HEK293 (cell line): ENCODE results near the gene LYSMD3.

ENCODE experiments used
- BCL11A ChIP-seq: fragments of 450-650 bp; formaldehyde crosslinking; IDR thresholded peaks from 2 replicates; pipeline ENCODE4 v1.5.1; 2016; ENCODE audit warnings: low read depth, missing biosample characterization, missing genetic modification characterization
- GLIS1 ChIP-seq: fragments of 450-650 bp; formaldehyde crosslinking; IDR thresholded peaks from 2 replicates; pipeline ENCODE4 v1.5.1; 2016; ENCODE audit warnings: missing biosample characterization, missing genetic modification characterization
- IKZF3 ChIP-seq: fragments of 450-650 bp; IDR thresholded peaks from 2 replicates; pipeline ENCODE4 v1.5.0; 2018; ENCODE audit warnings: missing biosample characterization, mild to moderate bottlenecking, missing genetic modification characterization, moderate library complexity
- INSM2 ChIP-seq: fragments of 450-650 bp; formaldehyde crosslinking; IDR thresholded peaks from 2 replicates; pipeline ENCODE4 v1.5.1; 2016; ENCODE audit warnings: missing biosample characterization, missing genetic modification characterization
- KLF10 ChIP-seq: fragments of 450-650 bp; IDR thresholded peaks from 2 replicates; pipeline ENCODE4 v1.5.1; 2018; ENCODE audit warnings: missing biosample characterization, mild to moderate bottlenecking, missing genetic modification characterization
- ZBTB1 ChIP-seq: fragments of 450-650 bp; formaldehyde crosslinking; IDR thresholded peaks from 2 replicates; pipeline ENCODE4 v1.5.1; 2016; ENCODE audit warnings: missing biosample characterization, missing genetic modification characterization
- ZFP3 ChIP-seq: fragments of 450-650 bp; formaldehyde crosslinking; IDR thresholded peaks from 2 replicates; pipeline ENCODE4 v1.5.1; 2016; ENCODE audit warnings: low read depth, missing biosample characterization, missing genetic modification characterization
- ZIC2 ChIP-seq: fragments of 450-650 bp; formaldehyde crosslinking; IDR thresholded peaks from 2 replicates; pipeline ENCODE4 v1.5.1; 2016; ENCODE audit warnings: missing biosample characterization, missing genetic modification characterization
- ZNF175 ChIP-seq: fragments of 450-650 bp; formaldehyde crosslinking; IDR thresholded peaks from 2 replicates; pipeline ENCODE4 v1.5.1; 2016; ENCODE audit warnings: missing biosample characterization, missing genetic modification characterization
- ZNF184 ChIP-seq: fragments of 450-650 bp; IDR thresholded peaks from 2 replicates; pipeline ENCODE4 v1.5.1; 2018; ENCODE audit warnings: missing biosample characterization, mild to moderate bottlenecking, missing genetic modification characterization
- ZNF19 ChIP-seq: fragments of 450-650 bp; formaldehyde crosslinking; IDR thresholded peaks from 2 replicates; pipeline ENCODE4; 2016; ENCODE audit warnings: missing biosample characterization, missing genetic modification characterization, low read depth
- ZNF2 ChIP-seq: fragments of 450-650 bp; formaldehyde crosslinking; IDR thresholded peaks from 2 replicates; pipeline ENCODE4 v1.5.1; 2016; ENCODE audit warnings: missing biosample characterization, missing genetic modification characterization
- ZNF211 ChIP-seq: fragments of 450-650 bp; formaldehyde crosslinking; IDR thresholded peaks from 2 replicates; pipeline ENCODE4 v1.5.1; 2016; ENCODE audit warnings: low read depth, missing biosample characterization, missing genetic modification characterization
- ZNF404 ChIP-seq: fragments of 450-650 bp; formaldehyde crosslinking; IDR thresholded peaks from 2 replicates; pipeline ENCODE4 v1.5.1; 2017; ENCODE audit warnings: missing biosample characterization, missing genetic modification characterization
- ZNF529 ChIP-seq: fragments of 450-650 bp; formaldehyde crosslinking; IDR thresholded peaks from 2 replicates; pipeline ENCODE4 v1.5.1; 2017; ENCODE audit warnings: missing genetic modification characterization, missing biosample characterization; ENCODE audit not compliant: insufficient replicate concordance
- ZNF549 ChIP-seq: fragments of 450-650 bp; IDR thresholded peaks from 2 replicates; pipeline ENCODE4 v1.5.1; 2018; ENCODE audit warnings: missing biosample characterization, missing genetic modification characterization, mild to moderate bottlenecking, inconsistent platforms, moderate library complexity
- ZNF555 ChIP-seq: fragments of 450-650 bp; formaldehyde crosslinking; conservative IDR thresholded peaks from 2 replicates; pipeline ENCODE4 v1.5.1; 2017; ENCODE audit warnings: missing biosample characterization, mild to moderate bottlenecking, missing genetic modification characterization, inconsistent platforms
- ZNF558 ChIP-seq: fragments of 450-650 bp; formaldehyde crosslinking; IDR thresholded peaks from 2 replicates; pipeline ENCODE4 v1.5.1; 2016; ENCODE audit warnings: missing biosample characterization, missing genetic modification characterization
- ZNF571 ChIP-seq: fragments of 450-650 bp; formaldehyde crosslinking; IDR thresholded peaks from 2 replicates; pipeline ENCODE4 v1.5.0; 2017; ENCODE audit warnings: missing biosample characterization, missing genetic modification characterization
- ZNF600 ChIP-seq: fragments of 450-650 bp; formaldehyde crosslinking; IDR thresholded peaks from 2 replicates; pipeline ENCODE4 v1.5.1; 2016; ENCODE audit warnings: missing biosample characterization, missing genetic modification characterization
- ZNF626 ChIP-seq: fragments of 450-650 bp; sonication (Bioruptor Pico); formaldehyde crosslinking; IDR thresholded peaks from 2 replicates; pipeline ENCODE4 v1.5.1; 2018; ENCODE audit warnings: missing biosample characterization, missing genetic modification characterization, inconsistent platforms
- ZNF768 ChIP-seq: fragments of 450-650 bp; formaldehyde crosslinking; IDR thresholded peaks from 2 replicates; pipeline ENCODE4 v1.5.1; 2018; ENCODE audit warnings: missing biosample characterization, mild to moderate bottlenecking, missing genetic modification characterization
- TF ChIP-seq, protein P1 (sequence below): fragments of 450-650 bp; formaldehyde crosslinking; optimal IDR thresholded peaks from 2 replicates; pipeline ENCODE3; 2016; ENCODE audit warnings: missing biosample characterization, mild to moderate bottlenecking, missing genetic modification characterization
- TF ChIP-seq, protein P2 (sequence below): fragments of 450-650 bp; IDR thresholded peaks from 2 replicates; pipeline ENCODE4 v1.5.1; 2018; ENCODE audit warnings: missing biosample characterization, mild to moderate bottlenecking, missing genetic modification characterization
- TF ChIP-seq, protein P3 (sequence below): fragments of 450-650 bp; formaldehyde crosslinking; IDR thresholded peaks from 2 replicates; pipeline ENCODE4 v1.5.1; 2016; ENCODE audit warnings: missing biosample characterization, missing genetic modification characterization
- TF ChIP-seq, protein P4 (sequence below): fragments of 450-650 bp; formaldehyde crosslinking; IDR thresholded peaks from 2 replicates; pipeline ENCODE4 v1.5.1; 2016; ENCODE audit warnings: missing biosample characterization, missing genetic modification characterization
- TF ChIP-seq, protein P5 (sequence below): fragments of 450-650 bp; formaldehyde crosslinking; IDR thresholded peaks from 2 replicates; pipeline ENCODE4 v1.5.1; 2017; ENCODE audit warnings: missing biosample characterization, mild to moderate bottlenecking, missing genetic modification characterization, moderate library complexity
- TF ChIP-seq, protein P6 (sequence below): fragments of 450-650 bp; formaldehyde crosslinking; IDR thresholded peaks from 2 replicates; pipeline ENCODE4 v1.5.1; 2016; ENCODE audit warnings: missing biosample characterization, missing genetic modification characterization

Gene LYSMD3

GRCh38 chr5:90571147-90571773 is 41.9 kb upstream of the LYSMD3 start (continued):
- TF ChIP-seq ZFP3 (tag by site-specific recombination), result no peak
- TF ChIP-seq, protein P1, sequence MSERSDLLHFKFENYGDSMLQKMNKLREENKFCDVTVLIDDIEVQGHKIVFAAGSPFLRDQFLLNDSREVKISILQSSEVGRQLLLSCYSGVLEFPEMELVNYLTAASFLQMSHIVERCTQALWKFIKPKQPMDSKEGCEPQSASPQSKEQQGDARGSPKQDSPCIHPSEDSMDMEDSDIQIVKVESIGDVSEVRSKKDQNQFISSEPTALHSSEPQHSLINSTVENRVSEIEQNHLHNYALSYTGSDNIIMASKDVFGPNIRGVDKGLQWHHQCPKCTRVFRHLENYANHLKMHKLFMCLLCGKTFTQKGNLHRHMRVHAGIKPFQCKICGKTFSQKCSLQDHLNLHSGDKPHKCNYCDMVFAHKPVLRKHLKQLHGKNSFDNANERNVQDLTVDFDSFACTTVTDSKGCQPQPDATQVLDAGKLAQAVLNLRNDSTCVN (tag by site-specific recombination), result no peak
- no peak for TF ChIP-seq IKZF3 (tag by site-specific recombination)
- no peak for TF ChIP-seq BCL11A (tag by site-specific recombination)
- TF ChIP-seq, protein P2, sequence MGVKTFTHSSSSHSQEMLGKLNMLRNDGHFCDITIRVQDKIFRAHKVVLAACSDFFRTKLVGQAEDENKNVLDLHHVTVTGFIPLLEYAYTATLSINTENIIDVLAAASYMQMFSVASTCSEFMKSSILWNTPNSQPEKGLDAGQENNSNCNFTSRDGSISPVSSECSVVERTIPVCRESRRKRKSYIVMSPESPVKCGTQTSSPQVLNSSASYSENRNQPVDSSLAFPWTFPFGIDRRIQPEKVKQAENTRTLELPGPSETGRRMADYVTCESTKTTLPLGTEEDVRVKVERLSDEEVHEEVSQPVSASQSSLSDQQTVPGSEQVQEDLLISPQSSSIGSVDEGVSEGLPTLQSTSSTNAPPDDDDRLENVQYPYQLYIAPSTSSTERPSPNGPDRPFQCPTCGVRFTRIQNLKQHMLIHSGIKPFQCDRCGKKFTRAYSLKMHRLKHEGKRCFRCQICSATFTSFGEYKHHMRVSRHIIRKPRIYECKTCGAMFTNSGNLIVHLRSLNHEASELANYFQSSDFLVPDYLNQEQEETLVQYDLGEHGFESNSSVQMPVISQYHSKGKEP (tag by site-specific recombination), result 0 out of 2 replicates have a peak, but pooled peaks have one; percentile 19
- no peak for TF ChIP-seq ZNF404 (tag by site-specific recombination)
- 0 out of 2 replicates have a peak, but pooled peaks have one; percentile 20 for TF ChIP-seq KLF10 (tag by site-specific recombination)
- TF ChIP-seq ZNF19 (tag by site-specific recombination), result 0 out of 2 replicates have a peak, but pooled peaks have one; percentile 15
- TF ChIP-seq, protein P3, sequence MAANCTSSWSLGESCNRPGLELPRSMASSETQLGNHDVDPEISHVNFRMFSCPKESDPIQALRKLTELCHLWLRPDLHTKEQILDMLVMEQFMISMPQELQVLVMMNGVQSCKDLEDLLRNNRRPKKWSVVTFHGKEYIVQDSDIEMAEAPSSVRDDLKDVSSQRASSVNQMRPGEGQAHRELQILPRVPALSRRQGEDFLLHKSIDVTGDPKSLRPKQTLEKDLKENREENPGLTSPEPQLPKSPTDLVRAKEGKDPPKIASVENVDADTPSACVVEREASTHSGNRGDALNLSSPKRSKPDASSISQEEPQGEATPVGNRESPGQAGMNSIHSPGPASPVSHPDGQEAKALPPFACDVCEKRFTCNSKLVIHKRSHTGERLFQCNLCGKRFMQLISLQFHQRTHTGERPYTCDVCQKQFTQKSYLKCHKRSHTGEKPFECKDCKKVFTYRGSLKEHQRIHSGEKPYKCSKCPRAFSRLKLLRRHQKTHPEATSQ, result no peak
- TF ChIP-seq ZIC2 (tag by site-specific recombination), result no peak
- TF ChIP-seq GLIS1 (tag by site-specific recombination), result no peak
- TF ChIP-seq ZNF558 (tag by site-specific recombination), result no peak
- TF ChIP-seq, protein P4, sequence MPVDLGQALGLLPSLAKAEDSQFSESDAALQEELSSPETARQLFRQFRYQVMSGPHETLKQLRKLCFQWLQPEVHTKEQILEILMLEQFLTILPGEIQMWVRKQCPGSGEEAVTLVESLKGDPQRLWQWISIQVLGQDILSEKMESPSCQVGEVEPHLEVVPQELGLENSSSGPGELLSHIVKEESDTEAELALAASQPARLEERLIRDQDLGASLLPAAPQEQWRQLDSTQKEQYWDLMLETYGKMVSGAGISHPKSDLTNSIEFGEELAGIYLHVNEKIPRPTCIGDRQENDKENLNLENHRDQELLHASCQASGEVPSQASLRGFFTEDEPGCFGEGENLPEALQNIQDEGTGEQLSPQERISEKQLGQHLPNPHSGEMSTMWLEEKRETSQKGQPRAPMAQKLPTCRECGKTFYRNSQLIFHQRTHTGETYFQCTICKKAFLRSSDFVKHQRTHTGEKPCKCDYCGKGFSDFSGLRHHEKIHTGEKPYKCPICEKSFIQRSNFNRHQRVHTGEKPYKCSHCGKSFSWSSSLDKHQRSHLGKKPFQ (tag by site-specific recombination), result no peak
- TF ChIP-seq ZNF555, result no peak
- peak; percentile 62; the same call in 1 of the 2 replicates for TF ChIP-seq ZNF549
- no peak for TF ChIP-seq ZNF2 (tag by site-specific recombination)
- no peak for TF ChIP-seq ZNF529
- TF ChIP-seq, protein P5, sequence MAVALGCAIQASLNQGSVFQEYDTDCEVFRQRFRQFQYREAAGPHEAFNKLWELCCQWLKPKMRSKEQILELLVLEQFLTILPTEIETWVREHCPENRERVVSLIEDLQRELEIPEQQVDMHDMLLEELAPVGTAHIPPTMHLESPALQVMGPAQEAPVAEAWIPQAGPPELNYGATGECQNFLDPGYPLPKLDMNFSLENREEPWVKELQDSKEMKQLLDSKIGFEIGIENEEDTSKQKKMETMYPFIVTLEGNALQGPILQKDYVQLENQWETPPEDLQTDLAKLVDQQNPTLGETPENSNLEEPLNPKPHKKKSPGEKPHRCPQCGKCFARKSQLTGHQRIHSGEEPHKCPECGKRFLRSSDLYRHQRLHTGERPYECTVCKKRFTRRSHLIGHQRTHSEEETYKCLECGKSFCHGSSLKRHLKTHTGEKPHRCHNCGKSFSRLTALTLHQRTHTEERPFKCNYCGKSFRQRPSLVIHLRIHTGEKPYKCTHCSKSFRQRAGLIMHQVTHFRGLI (tag by site-specific recombination), result peak; percentile 33; the same call in 1 of the 2 replicates
- 0 out of 2 replicates have a peak, but pooled peaks have one; percentile 17 for TF ChIP-seq ZNF626 (tag by site-specific recombination)
- TF ChIP-seq, protein P6, sequence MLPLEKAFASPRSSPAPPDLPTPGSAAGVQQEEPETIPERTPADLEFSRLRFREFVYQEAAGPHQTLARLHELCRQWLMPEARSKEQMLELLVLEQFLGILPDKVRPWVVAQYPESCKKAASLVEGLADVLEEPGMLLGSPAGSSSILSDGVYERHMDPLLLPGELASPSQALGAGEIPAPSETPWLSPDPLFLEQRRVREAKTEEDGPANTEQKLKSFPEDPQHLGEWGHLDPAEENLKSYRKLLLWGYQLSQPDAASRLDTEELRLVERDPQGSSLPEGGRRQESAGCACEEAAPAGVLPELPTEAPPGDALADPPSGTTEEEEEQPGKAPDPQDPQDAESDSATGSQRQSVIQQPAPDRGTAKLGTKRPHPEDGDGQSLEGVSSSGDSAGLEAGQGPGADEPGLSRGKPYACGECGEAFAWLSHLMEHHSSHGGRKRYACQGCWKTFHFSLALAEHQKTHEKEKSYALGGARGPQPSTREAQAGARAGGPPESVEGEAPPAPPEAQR (tag by site-specific recombination), result no peak
- TF ChIP-seq INSM2 (tag by site-specific recombination), result no peak
- no peak for TF ChIP-seq ZNF571
- no peak for TF ChIP-seq ZNF768
- no peak for TF ChIP-seq ZNF600
- TF ChIP-seq ZNF211 (tag by site-specific recombination), result no peak
- 0 out of 2 replicates have a peak, but pooled peaks have one; percentile 28 for TF ChIP-seq ZNF184
- no peak for TF ChIP-seq ZNF175 (tag by site-specific recombination)
- TF ChIP-seq ZBTB1 (tag by site-specific recombination), result no peak
